KOPT-K1 (cell line): ENCODE measurements around the gene HOXC6.

Experiments used
- H3K27ac ChIP-seq: fragments of 200-600 bp; sonication (generic); 2 replicates; pipeline ENCODE4 v1.5.1; 2016; ENCODE audit warnings: antibody characterized with exemption, mild to moderate bottlenecking, low read depth, low read length; ENCODE audit not compliant: poor library complexity, severe bottlenecking
- H3K36me3 ChIP-seq: fragments of 200-600 bp; sonication (generic); 2 replicates; pipeline ENCODE4 v1.5.1; 2017; ENCODE audit warnings: antibody characterized with exemption, mild to moderate bottlenecking, low read length, moderate library complexity; ENCODE audit not compliant: insufficient read depth
- H3K9me3 ChIP-seq: fragments of 200-600 bp; sonication (generic); 2 replicates; pipeline ENCODE4 v1.5.1; 2017; ENCODE audit warnings: antibody characterized with exemption, low read length, mild to moderate bottlenecking; ENCODE audit not compliant: insufficient read depth, poor library complexity, severe bottlenecking

The HOXC6 gene

DNA sequence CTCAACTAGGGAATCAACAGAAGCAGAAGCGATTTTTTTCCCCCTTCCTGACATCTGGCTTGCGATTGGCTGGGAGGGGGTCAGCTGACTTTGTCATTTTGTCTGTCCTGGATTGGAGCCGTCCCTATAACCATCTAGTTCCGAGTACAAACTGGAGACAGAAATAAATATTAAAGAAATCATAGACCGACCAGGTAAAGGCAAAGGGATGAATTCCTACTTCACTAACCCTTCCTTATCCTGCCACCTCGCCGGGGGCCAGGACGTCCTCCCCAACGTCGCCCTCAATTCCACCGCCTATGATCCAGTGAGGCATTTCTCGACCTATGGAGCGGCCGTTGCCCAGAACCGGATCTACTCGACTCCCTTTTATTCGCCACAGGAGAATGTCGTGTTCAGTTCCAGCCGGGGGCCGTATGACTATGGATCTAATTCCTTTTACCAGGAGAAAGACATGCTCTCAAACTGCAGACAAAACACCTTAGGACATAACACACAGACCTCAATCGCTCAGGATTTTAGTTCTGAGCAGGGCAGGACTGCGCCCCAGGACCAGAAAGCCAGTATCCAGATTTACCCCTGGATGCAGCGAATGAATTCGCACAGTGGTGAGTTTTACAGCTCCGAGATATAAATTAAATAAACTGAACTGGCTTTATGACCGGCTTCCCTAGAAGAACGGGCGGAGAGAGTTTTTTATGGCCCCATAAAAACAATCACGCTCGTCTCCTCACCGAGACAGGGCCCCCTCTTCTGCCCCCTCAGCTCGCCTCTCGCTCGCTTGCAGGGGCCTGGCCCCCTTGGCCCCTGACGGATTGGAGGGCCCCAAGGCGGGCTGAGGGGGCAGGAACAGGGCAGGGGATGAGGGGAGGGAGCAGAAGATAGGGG lies at the start of gene HOXC6:
Gene HOXC6, plus strand, starts transcription at position 127 of the 888 bp plus-strand sequence. Its CDS starts 82 bp downstream, at position 209.
- Histone ChIP-seq H3K27ac (no peak within 1 kb of the TSS), H3K36me3 (no peaks in the 10 kb centered on the region), H3K9me3 (no peaks in the 10 kb centered on the region)

DNA sequence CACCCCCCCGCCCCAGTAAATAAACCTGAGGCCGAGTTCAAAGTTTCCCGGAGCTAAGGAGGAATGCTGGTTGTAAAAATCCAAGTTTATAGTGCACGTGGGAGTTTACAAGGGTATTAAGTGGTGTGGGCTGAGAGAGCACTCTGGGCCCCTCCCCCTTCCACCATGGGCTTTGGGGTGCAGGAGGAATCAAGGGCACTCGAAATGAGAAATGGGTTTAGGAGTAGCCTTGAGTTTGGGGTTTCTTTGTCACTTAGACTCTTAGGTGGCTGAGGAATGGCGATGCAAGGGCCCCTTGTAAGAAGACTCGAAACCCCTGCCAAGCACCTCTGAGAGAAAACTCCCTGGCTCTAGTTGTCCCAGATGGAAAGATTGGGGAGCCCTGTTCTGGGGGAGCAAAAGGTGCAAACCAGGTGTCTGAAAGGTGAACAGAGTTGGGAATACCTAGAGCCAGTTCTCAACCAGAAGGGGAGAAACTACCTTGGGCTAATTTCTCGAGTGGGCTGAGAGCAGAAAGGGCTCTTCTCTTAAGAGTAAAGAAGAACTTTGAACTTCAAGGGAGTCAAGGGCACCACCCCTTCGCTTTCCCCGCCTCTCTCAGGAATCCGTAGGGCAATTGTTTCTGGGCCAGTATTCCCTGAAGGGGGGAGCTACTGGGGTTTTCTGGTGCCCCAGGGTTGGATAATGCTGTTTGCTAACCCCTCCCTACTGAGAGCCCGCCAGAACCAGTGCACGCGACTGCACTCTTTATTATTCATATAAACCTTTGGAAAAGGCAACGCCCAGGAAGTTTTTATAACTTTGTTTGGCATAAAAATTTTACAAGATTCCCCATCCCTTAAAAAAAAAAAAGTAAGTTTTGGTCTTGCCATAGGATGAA lies 49.5 kb upstream of the HOXC6 start:
- Histone ChIP-seq H3K27ac (no peak overlapping the region), H3K36me3 (no peaks in the 10 kb centered on the region), H3K9me3 (no peaks in the 10 kb centered on the region)

DNA sequence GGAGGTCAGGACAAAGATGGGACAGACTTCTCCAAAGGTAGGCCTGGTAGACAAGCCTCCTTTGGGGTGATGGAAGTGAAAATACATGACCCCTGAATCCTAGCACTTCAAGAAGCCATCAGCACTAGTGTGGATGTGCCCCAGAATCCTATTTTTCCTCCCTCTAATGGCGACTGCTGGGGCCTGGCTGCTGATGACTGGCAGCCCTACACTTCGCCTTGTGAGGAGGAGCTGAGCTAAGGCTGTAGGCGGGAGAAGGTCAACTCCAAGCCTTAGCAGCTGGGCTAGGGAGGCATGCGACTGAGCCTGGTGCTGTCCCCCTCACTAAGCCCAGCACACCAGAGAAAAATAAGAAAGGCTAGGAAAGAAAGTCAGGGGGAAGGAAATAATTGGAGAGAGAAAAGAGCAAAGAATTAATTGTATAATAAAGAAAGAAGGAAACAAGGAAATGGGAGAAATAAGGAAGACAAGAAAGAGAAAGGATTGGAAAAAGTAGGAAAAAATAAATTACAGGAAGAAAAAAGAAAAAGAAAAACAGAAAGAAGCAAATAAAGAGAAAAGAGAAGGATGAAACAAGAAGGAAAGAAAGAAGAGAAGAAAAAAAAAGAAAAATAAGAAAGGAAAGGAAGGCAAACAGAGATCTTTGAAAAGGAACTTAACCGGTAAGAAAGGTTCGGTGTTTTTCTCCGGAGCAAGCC lies 48.0 kb upstream of the HOXC6 start:
- Histone ChIP-seq H3K36me3 (no peaks in the 10 kb centered on the region), H3K9me3 (no peaks in the 10 kb centered on the region), H3K27ac (no peak overlapping the region)

DNA sequence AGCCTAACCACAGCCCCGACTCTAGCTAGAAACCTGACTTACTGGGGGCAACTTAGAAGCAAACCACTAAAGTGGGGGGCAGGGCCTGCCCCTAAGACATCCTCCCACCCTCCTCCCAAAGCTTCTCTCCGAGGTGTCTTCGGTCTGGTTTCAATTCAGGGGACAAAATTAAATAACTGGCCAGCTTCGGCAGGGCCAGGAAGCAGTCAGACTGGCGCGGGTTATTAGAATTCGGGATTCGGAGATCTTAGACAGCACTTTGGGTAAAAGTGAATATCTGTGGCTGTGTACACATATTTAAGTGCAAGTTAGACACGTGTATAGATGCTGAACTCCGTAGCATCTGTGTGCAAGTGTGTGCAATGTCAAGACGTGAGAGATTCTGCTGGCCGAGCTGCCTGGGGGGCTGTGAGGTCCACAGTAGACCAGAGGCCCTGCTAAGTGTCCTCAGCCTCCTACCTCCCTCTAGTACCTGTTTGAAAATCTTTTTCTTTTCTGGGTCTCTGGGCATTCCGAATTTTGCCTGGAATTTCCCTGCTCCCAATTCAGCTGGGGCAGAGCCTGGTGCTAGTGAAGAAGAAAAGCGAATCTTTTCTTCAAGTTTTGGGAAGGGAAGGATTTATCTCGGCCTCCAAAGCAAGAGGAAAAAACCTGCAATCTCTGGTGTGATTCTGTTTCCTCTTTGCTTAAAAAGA lies 47.3 kb upstream of the HOXC6 start:
- Histone ChIP-seq H3K27ac (no peak overlapping the region), H3K9me3 (no peaks in the 10 kb centered on the region), H3K36me3 (no peaks in the 10 kb centered on the region)

DNA sequence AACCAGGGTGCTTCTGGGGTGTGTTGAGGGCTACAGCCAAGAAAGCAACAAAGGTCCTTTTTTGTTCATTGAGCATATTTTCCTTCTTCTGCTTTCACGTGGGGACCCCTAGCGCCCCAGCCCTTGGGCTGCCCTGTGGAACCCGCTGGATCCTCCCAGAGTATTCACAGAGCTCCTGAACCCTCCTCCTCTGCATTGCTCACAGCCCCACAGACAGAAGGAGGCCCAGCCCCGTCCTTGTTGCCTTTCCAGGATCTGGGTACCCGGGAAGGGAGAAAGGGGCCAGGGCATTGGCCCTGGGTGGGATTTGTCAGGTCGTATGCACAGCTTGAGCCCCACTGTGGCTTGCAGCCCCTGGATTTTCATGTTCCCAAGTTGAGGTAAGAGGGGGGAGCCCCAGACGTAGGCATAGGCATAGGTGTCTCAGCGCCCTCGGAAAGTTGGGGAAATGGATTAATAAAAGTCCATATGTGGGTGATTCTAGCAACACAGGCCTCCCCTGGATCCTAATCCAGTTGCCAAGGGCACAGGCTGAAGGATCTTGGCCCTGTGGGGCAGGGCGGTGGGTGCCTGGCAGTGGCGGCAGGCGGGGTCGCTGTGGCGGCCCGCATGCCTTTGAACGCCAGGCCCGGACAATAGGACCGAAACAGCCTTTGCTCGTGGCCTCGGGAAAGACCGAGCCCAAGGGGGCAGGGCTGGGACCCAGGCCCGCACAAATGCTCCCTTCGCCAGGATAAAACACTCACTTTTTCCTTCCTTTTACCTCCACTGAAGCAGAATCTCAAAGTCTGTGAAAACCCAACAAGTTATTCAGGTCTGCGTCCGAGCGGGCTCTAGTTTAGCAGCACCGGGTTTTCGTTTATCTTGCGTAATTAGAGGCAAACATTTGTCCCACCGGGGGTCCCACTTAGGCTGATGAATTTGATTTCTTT lies 46.3 kb upstream of the HOXC6 start:
- H3K27ac ChIP-seq: no peak overlapping the region

DNA sequence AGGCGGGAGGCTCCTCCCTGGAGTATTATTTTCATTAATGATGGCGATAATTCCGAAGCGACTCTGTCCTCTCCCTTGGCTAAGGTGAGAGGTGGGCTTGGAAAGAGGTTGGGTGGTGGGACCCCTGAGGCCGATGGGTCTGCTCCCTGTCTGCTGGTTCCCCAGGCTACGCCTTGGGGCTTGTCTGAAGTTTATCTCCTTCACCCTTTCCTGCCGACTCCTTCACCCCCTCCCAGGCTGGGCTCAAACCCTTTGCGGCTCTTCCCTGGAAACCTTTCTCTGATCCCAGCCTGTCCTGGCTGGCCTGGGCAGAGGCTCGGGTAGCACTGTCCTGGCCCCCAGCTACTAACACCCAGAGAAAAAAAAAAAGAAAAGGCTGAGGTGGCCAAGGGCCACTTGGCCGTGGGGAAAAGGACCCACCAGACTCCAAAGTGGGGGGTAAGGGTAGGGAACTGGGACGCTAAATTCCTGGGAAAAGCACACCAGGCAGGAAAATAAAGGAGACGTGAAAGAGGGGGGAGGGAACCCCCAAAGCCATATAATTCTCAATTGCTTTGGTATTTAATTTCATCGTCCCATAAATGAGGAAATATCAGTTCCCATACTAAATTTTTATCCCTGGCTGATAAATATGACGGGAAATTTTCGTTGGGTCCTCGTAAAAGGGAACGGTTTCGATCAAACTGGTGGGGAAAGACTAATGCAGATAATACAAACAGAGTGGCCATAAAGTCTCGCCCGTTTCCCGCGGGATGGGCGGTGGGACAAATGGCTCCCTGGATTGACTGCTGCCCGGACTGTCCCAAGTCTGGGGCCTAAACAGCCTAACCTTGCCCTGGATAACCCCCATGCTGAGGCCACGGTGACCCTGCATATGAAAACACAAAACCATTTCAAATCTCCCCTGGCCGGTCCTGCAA lies 45.3 kb upstream of the HOXC6 start:
- H3K9me3 ChIP-seq: no peaks in the 10 kb centered on the region
- H3K27ac ChIP-seq: no peak overlapping the region
- H3K36me3 ChIP-seq: no peaks in the 10 kb centered on the region

More for the DNA sequence above, 46.3 kb upstream of the HOXC6 start:
- Histone ChIP-seq H3K9me3 (no peaks in the 10 kb centered on the region), H3K36me3 (no peaks in the 10 kb centered on the region)

DNA sequence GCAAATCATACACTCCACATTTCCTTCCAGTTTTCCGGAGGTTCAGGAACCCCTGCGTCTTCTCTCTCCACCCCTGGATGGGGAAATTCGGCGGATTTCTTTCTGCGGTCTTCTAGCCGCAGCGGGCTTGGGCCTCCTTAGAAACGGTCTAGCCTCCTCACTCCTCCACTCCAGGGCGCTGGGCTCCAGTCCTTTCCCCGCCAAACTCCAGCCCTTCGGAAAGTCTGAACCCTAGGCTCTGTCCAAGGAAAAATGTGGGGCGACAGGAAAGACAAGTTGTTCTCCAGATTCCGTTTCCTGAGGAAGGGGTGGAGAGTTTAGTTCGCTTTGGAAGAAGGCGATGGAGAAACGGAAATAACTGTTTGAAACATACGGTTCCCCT lies 44.7 kb upstream of the HOXC6 start:
- H3K27ac ChIP-seq: no peak overlapping the region
- no peaks in the 10 kb centered on the region for H3K36me3 ChIP-seq
- no peaks in the 10 kb centered on the region for H3K9me3 ChIP-seq

DNA sequence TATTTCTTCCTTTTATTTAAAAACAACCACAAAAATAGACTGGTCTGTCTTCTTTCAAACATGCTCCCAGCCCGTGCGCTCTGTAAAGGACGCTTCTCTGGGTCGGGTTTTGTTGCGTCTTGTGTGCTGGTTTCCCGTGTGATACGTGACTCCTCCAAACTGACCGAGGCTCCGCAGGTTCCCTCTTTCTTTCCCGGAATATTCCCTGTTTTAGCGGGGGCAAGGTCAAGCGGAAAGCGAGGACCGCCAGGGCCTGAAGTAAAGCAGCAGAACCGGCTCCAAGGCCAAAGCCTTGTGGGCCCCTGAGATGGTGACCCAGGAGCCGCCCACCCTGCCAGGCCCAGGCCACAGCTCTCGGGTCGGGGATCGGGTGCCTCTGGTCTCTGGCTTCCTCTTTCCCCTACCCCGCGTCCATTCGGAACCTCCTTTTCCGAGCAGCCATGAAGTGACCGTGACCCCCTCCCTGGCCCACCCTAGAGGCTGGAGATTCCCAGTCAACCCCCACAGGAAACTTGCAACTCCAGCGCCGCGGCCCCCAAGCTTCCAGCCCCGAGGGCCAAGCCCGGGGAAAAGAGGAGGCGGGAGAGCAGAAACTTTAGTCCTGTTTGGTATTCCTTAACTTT lies 44.2 kb upstream of the HOXC6 start:
- Histone ChIP-seq H3K36me3 (no peaks in the 10 kb centered on the region), H3K9me3 (no peaks in the 10 kb centered on the region), H3K27ac (no peak overlapping the region)

DNA sequence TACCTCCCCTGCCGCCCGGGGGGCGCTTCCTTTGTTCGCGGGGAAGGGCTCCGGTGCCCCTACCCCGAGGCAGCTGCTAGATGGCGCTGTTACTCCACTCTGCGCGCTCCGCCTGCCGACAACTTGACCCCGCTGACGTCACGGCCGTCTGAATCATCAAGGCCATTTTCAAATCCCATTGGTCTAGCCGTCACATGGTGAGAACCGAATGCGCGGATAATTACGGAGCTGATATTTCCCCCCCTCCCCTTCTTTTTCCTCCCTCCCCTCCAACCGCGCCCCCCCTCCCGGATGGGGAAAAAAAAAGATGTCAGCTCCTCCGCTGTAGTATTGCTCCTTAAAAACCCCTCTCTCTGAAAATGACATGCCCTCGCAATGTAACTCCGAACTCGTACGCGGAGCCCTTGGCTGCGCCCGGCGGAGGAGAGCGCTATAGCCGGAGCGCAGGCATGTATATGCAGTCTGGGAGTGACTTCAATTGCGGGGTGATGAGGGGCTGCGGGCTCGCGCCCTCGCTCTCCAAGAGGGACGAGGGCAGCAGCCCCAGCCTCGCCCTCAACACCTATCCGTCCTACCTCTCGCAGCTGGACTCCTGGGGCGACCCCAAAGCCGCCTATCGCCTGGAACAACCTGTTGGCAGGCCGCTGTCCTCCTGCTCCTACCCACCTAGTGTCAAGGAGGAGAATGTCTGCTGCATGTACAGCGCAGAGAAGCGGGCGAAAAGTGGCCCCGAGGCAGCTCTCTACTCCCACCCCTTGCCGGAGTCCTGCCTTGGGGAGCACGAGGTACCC lies 43.1 kb upstream of the HOXC6 start, which contains the start of gene HOXC10:
Gene HOXC10, plus strand, starts transcription at position 246 of the 791 bp plus-strand sequence. Its CDS starts 114 bp downstream, at position 360.
- H3K36me3 ChIP-seq: no peaks in the 10 kb centered on the region
- no peaks in the 10 kb centered on the region for H3K9me3 ChIP-seq
- no peak within 1 kb of the TSS for H3K27ac ChIP-seq

DNA sequence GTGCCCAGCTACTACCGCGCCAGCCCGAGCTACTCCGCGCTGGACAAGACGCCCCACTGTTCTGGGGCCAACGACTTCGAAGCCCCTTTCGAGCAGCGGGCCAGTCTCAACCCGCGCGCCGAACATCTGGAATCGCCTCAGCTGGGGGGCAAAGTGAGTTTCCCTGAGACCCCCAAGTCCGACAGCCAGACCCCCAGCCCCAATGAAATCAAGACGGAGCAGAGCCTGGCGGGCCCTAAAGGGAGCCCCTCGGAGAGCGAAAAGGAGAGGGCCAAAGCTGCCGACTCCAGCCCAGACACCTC lies 42.6 kb upstream of the HOXC6 start:
- H3K27ac ChIP-seq: no peak overlapping the region

DNA sequence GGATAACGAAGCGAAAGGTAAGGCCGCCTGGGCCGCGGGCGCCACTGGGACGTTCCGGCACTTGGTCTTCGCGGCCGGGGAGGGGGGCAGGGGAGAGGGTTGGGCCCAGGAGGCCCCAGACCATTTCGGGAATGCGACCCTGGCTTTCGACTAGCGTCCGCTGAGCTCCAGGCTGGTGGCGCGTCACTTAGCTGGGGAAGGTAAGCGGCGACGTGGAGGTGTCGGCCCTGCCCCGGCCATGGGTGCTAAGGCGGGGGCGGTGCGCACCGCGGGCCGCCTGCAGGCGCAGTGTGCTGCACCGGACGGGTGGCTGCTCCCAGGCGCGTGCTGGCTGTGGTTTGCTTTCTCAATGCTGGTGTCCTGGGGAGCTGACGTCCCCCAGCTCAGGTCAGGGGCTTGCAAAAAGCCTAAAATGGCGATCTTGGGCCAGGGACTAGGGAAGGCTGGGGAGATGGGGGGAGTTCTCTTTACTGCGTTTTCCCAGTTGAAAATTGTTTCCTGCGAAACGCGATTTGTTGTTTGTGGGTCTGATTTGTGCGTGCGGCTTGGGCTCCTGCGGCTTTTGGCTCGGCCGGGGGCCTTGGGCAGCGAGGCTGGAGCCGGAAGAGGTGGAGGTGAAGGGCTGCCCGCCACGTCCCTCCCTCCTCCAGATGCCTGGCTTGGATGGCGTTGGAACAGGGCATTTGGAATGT lies 42.1 kb upstream of the HOXC6 start:
- Histone ChIP-seq H3K27ac (no peak overlapping the region), H3K36me3 (no peaks in the 10 kb centered on the region), H3K9me3 (no peaks in the 10 kb centered on the region)

More for the DNA sequence above, 42.6 kb upstream of the HOXC6 start:
- Histone ChIP-seq H3K36me3 (no peaks in the 10 kb centered on the region), H3K9me3 (no peaks in the 10 kb centered on the region)
